ENCODE measurements around the gene TRIM33. TPM values are rescaled to one million over a fixed set of nuclear protein-coding genes. Genes with fewer than 3 reads are reported as not detected.

The TRIM33 gene
- polyA plus RNA-seq, 2 of the 4 experiments (the other 2 are of a cell fraction): 8.7 to 14.9 TPM

DNA sequence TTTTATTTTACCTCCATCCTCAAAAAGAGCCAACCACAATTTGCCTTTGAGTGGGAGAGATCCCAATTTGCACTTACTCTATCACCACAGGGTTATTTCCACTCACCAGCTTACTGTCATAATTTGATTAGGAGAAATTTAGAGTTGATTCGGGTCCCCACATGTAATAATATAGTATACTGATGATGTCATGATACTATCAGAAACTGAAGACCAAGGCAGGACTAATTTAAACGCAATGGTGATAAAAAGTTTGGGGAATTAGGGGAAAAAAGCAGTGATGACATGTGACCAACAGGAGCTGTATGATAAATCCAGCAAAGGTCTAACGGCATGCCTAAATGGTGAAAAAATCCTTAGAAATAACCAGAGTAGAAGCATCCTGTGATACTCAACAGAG lies 54.4 kb downstream of the TRIM33 start:
- Histone ChIP-seq H3K4me3 (no peak overlapping the region), H3K9me3 (peaks cover 7% of the 10 kb centered on the region; the same call in 1 of the 3 replicates), H3K4me1 (no peaks in the 10 kb centered on the region), H3K4me2 (no peak overlapping the region), H3K27ac (no peak overlapping the region)
- ChIA-PET CTCF (no interaction called here), POLR2A (no interaction called here)
- FAIRE-seq (no peak), ATAC-seq (no peak), DNase-seq (ENCODE audit: low read depth in 1 of 2, low spot score in 1 of 2) (no peak)
- 89% methylated on average over 3 of the region's 3 CpGs for WGBS (ENCODE audit: missing lambda C conversion rate)
- TF ChIP-seq, protein P1, sequence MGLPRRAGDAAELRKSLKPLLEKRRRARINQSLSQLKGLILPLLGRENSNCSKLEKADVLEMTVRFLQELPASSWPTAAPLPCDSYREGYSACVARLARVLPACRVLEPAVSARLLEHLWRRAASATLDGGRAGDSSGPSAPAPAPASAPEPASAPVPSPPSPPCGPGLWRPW (IDR thresholded peaks at IDR 0.05): no peak
- TF ChIP-seq CHD4 (IDR thresholded peaks at IDR 0.05; ENCODE audit: borderline replicate concordance) (no peak), ZSCAN20 (CRISPR knock-in tag; IDR thresholded peaks at IDR 0.05) (no peak)

DNA sequence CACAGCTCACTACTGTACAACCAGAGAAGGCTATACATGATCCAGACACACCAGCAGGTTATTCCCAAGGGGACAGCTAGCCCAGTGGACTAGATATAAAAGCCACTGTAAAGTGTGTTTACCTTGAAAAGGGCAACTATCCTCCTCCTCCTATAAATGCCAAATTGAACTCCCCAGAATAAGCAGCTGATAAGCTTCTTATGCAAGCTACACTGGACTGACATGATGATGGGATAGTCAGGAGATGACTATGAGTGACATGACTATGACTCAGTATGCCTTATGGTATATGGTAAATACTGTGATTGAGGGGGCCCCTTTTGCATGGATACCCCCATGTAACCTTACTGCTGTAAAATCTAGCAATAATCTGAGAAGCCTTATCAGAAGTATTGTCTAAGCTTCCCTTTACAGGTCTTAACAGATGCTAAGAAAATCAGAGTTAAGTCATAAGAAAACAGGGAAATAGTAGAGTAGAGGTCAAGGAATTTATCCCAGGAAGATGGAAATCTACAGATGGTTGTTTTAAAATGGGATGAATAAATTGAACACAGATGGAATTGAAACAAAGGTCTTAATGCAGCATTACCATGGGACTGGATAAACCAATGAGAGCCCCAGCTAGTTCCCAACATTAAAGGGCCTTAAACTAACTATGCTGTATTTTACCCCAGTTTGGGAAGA lies 55.8 kb downstream of the TRIM33 start:
- no peak for TF ChIP-seq BHLHE40 (IDR thresholded peaks at IDR 0.05; ENCODE audit: low read depth, low read length)
- TF ChIP-seq EHMT2 (IDR thresholded peaks at IDR 0.05; ENCODE audit: low read depth): no peak
- TF ChIP-seq CHD4 (IDR thresholded peaks at IDR 0.05; ENCODE audit: borderline replicate concordance): no peak
- no peak for TF ChIP-seq ZNF302 (CRISPR knock-in tag; IDR thresholded peaks at IDR 0.05)
- TF ChIP-seq HOXA7 (CRISPR knock-in tag; IDR thresholded peaks at IDR 0.05): no peak
- TF ChIP-seq CHD2 (IDR thresholded peaks at IDR 0.05; ENCODE audit: low read length, partially characterized antibody): no peak
- no peak for TF ChIP-seq TP53 (CRISPR knock-in tag; IDR thresholded peaks at IDR 0.05)
- no peak for TF ChIP-seq TFCP2L1 (CRISPR knock-in tag; IDR thresholded peaks at IDR 0.05)
- no peak for TF ChIP-seq FOSB (CRISPR knock-in tag; IDR thresholded peaks at IDR 0.05)
- no peak for TF ChIP-seq JUNB (IDR thresholded peaks at IDR 0.05)
- no peak for TF ChIP-seq PHF8 (IDR thresholded peaks at IDR 0.05; ENCODE audit: borderline replicate concordance, low read depth)
- Histone ChIP-seq H3K4me2 (no peak overlapping the region), H3K4me3 (no peak overlapping the region), H3K4me1 (no peaks in the 10 kb centered on the region), H3K27ac (no peak overlapping the region), H3K9me3 (peaks cover 7% of the 10 kb centered on the region; the same call in 1 of the 3 replicates)
- ChIA-PET POLR2A (no interaction called here), CTCF (interaction anchor here (1.5 kb wide), 1 partner anchor 11 kb away, joined by 3 read pairs; no protein-coding TSS in a partner anchor)
- FAIRE-seq: no peak
- no peak for DNase-seq (ENCODE audit: low read depth in 1 of 2, low spot score in 1 of 2)
- ATAC-seq: no peak

DNA sequence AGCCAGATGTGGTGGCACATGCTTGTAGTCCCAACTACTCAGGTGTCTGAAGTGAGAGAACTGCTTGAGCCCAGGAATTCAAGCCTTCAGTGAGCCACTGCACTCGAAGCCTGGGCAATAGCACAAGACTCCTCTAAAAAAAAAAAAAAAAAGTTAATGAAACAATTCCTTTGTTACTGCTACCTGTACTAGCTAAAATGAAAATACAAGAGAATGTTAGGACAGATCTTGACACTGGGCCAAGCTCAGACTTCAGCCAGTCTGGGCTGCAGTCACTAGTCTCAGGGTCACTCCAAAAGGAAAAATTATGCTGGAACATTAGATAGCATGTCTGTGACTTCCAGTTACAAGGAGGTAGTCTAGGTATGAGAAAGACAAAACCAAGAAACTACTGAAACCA lies 56.5 kb downstream of the TRIM33 start:
- Histone ChIP-seq H3K9me3 (peaks cover 7% of the 10 kb centered on the region; the same call in 1 of the 3 replicates), H3K27ac (no peak overlapping the region), H3K4me1 (no peaks in the 10 kb centered on the region), H3K4me3 (no peak overlapping the region), H3K4me2 (no peak overlapping the region)
- TF ChIP-seq RNF2 (IDR thresholded peaks at IDR 0.05; ENCODE audit: borderline replicate concordance, low read depth) (no peak), CBX2 (IDR thresholded peaks at IDR 0.05; ENCODE audit: borderline replicate concordance, low read depth) (no peak), HOXA7 (CRISPR knock-in tag; IDR thresholded peaks at IDR 0.05) (no peak), FOXS1 (CRISPR knock-in tag; IDR thresholded peaks at IDR 0.05) (no peak), RFX5 (IDR thresholded peaks at IDR 0.05) (no peak), SREBF2 (IDR thresholded peaks at IDR 0.05) (no peak), KDM5A (IDR thresholded peaks at IDR 0.05) (no peak), MYC (IDR thresholded peaks at IDR 0.05; ENCODE audit: borderline replicate concordance, low read length) (no peak), CHD4 (IDR thresholded peaks at IDR 0.05; ENCODE audit: borderline replicate concordance) (no peak)
- FAIRE-seq (no peak), DNase-seq (ENCODE audit: low read depth in 1 of 2, low spot score in 1 of 2) (no peak), ATAC-seq (no peak)
- ChIA-PET POLR2A (no interaction called here), CTCF (interaction anchor here (1.5 kb wide), 1 partner anchor 11 kb away, joined by 3 read pairs; no protein-coding TSS in a partner anchor)
- WGBS (ENCODE audit: missing lambda C conversion rate): 100% methylated on average over 1 of the region's 1 CpG

DNA sequence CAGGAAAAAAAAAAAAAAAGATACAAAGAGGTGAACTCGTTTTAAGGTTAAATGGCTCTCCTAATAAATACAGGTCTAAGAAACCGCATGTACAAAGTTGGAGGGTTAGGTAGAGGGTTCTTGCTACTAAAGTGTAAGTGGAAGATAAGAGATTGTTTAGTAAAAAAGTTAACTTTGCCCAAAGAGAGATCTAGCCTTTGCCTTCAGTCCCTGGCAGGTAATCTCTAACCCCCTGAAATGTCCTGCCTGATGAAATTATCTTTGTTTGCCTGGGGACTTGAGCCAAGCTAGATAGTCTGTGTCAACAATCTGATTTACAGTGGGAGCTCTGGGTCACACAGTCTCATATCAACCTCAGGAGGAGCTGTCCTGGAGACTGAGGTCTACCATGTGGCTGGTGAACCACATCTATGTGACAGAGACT lies 57.6 kb downstream of the TRIM33 start:
- ChIA-PET CTCF (no interaction called here), POLR2A (no interaction called here)
- ATAC-seq: no peak
- H3K27ac ChIP-seq: no peak overlapping the region
- H3K4me3 ChIP-seq: no peak overlapping the region
- FAIRE-seq: no peak
- peaks cover 2% of the 10 kb centered on the region; the same call in 1 of the 3 replicates for H3K9me3 ChIP-seq
- 85% methylated on average over 2 of the region's 2 CpGs for WGBS (ENCODE audit: missing lambda C conversion rate)
- H3K4me1 ChIP-seq: no peaks in the 10 kb centered on the region
- H3K4me2 ChIP-seq: no peak overlapping the region
- DNase-seq (ENCODE audit: low read depth in 1 of 2, low spot score in 1 of 2): no peak
- TF ChIP-seq ZSCAN20 (CRISPR knock-in tag; IDR thresholded peaks at IDR 0.05) (no peak), RCOR1 (IDR thresholded peaks at IDR 0.05; ENCODE audit: low read depth, low read length) (no peak), CHD4 (IDR thresholded peaks at IDR 0.05; ENCODE audit: borderline replicate concordance) (no peak), NPAS2 (CRISPR knock-in tag; IDR thresholded peaks at IDR 0.05; ENCODE audit: borderline replicate concordance) (no peak), HDAC2 (IDR thresholded peaks at IDR 0.05) (no peak), NR3C1 (IDR thresholded peaks at IDR 0.05) (no peak), HOXB5 (CRISPR knock-in tag; IDR thresholded peaks at IDR 0.05) (no peak), SREBF2 (IDR thresholded peaks at IDR 0.05) (no peak), JUNB (IDR thresholded peaks at IDR 0.05) (no peak)
- TF ChIP-seq, protein P2, sequence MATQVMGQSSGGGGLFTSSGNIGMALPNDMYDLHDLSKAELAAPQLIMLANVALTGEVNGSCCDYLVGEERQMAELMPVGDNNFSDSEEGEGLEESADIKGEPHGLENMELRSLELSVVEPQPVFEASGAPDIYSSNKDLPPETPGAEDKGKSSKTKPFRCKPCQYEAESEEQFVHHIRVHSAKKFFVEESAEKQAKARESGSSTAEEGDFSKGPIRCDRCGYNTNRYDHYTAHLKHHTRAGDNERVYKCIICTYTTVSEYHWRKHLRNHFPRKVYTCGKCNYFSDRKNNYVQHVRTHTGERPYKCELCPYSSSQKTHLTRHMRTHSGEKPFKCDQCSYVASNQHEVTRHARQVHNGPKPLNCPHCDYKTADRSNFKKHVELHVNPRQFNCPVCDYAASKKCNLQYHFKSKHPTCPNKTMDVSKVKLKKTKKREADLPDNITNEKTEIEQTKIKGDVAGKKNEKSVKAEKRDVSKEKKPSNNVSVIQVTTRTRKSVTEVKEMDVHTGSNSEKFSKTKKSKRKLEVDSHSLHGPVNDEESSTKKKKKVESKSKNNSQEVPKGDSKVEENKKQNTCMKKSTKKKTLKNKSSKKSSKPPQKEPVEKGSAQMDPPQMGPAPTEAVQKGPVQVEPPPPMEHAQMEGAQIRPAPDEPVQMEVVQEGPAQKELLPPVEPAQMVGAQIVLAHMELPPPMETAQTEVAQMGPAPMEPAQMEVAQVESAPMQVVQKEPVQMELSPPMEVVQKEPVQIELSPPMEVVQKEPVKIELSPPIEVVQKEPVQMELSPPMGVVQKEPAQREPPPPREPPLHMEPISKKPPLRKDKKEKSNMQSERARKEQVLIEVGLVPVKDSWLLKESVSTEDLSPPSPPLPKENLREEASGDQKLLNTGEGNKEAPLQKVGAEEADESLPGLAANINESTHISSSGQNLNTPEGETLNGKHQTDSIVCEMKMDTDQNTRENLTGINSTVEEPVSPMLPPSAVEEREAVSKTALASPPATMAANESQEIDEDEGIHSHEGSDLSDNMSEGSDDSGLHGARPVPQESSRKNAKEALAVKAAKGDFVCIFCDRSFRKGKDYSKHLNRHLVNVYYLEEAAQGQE (IDR thresholded peaks at IDR 0.05): no peak
- TF ChIP-seq, protein P3, sequence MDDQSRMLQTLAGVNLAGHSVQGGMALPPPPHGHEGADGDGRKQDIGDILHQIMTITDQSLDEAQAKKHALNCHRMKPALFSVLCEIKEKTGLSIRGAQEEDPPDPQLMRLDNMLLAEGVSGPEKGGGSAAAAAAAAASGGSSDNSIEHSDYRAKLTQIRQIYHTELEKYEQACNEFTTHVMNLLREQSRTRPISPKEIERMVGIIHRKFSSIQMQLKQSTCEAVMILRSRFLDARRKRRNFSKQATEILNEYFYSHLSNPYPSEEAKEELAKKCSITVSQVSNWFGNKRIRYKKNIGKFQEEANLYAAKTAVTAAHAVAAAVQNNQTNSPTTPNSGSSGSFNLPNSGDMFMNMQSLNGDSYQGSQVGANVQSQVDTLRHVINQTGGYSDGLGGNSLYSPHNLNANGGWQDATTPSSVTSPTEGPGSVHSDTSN (IDR thresholded peaks at IDR 0.05): no peak
